Body of pancreas (tissue), 4 donors: Measurements from ENCODE around the gene OMA1.

Source experiments
- CTCF ChIP-seq, 7 experiments: fragments of 450-650 bp in 4 of 7; fragments of 200-600 bp in 3 of 7; sonication (generic) in 3 of 7; IDR thresholded peaks; one replicate each; pipeline ENCODE4 v1.5.1; 2016 to 2019; ENCODE audit warnings: antibody characterized with exemption in 7 of 7
- POLR2A ChIP-seq, 3 donors: fragments of 450-650 bp; IDR thresholded peaks; one replicate each; pipeline ENCODE4 v1.6.1; 2016; ENCODE audit warnings: antibody characterized with exemption in 3 of 3, mild to moderate bottlenecking in 2 of 3

DNA sequence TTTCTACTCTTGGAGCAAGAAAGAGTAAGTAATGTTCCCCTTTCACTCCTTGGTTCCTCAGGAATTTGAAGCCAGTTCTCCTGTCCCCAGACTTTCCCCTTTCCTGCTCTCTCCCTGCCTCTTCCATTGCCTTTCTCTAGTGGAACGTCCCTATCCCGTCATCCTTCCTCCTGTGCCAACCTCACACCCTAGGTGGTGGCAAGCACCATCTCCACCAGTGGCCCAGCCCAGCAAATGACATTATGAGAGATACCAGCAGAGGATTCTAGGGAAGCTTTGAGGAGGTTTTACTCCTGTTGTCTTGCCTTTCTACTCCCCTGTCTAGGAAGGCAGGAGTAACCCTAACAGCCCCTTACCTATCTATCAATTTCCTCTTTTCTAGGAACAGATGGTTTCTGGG, 38.6 kb upstream of the OMA1 start:
- TF ChIP-seq CTCF (IDR thresholded peaks at IDR 0.05) (no peak), POLR2A (IDR thresholded peaks at IDR 0.05) (no peak)
